HPDE6-E6E7 (cell line): ENCODE data around the gene TMEM123.

ENCODE experiments used
- DNase-seq: peaks from one replicate; pipeline ENCODE4 v3.0.0; 2011; ENCODE audit warnings: missing footprints; ENCODE audit errors: extremely low spot score

The TMEM123 gene

DNA sequence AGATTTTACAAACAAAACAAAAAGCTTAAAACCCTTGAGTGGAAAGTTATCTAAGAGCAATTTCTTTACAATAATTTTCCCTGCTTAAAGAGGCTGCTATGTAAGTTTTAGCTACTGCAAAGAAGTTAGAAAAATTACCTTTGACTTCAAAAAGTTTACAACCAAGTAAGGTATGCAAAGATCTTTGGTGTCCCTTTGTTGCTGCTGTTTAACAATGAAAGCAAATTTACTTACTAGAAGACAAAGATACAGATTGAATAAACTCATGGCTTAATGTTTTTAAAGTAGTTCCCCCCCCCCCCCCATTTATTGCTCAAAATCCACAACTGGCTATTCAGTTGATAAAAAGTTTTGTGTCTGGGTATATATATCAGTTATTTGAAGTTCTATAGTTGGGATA is 26.0 kb downstream of the TMEM123 start:
- DNase-seq = no peak

DNA sequence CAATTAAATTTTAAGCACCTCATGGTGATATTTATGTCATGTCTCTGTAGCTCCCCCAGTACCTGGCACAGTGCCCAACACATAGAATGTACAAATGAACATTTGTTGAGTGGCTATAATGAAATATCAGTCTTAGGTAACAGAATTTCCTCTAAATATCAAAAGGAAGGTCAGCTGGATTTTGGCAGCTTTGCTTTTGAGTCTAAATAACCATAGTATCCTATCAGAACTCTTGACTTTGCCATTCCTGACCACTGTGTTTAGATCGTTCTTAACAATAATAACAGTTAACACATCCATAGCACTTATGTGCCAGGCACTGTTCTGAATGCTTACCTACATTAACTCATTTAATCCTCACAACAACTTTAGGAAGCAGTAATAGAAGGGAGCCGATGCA is 26.6 kb downstream of the TMEM123 start:
- DNase-seq = no peak

DNA sequence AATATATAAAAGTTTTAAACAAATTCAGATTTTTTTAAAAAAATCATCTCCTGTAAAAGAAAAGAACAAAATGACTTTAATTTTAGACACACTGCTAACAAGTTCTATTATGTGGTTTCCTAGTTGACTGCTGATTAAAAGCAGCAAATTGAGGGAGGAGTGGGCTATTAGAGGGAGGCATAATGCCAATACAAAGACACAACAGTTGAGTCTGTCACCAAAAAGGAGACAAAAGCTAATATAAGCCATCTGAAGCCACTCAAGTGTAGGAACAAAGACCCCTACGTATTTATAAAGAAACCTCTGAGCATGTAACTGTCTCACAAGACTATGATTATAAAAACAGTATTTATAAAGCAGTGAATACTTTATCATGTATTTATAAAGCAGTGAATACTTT is 28.6 kb downstream of the TMEM123 start:
- no peak for DNase-seq

DNA sequence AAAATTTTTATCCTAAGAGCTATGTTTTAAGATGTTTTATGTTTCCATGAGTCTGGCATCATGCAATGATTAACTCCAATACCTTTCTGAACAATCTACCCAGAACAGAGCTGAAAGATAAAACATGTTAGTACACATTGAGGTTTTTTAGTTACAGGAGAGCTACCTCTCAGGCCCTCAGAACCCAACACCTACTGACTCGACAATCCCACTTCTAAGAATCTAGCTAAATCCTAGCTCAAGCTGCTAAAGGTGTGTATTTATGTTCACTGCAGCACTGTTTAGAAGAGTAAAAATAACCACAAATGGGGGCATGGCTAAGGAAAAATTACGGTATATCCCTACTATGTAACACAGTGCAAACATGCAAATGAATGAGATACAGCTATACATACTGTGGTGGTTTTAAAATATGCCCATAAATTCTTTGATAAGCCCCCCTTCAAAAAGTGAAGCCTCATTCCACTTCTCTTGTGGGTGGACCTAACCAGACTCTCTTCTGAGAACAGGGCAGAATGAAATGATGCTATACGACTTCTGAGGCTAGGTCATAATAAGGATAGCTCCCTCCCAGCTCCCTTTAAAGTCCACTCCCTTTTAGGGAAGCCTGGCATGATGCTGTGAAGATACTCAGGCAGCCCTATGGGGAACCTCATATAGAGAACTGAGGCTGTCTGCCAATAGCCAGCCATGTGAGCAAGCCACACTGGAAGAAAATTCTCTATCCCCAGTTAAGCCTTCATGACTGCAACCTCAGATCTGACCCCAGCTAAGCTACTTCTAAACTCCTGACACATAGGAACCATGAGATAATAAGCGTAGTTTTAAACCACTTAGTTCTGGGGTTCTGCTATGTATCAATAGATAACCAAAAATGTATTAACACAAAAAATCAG is 29.5 kb downstream of the TMEM123 start:
- no peak for DNase-seq

DNA sequence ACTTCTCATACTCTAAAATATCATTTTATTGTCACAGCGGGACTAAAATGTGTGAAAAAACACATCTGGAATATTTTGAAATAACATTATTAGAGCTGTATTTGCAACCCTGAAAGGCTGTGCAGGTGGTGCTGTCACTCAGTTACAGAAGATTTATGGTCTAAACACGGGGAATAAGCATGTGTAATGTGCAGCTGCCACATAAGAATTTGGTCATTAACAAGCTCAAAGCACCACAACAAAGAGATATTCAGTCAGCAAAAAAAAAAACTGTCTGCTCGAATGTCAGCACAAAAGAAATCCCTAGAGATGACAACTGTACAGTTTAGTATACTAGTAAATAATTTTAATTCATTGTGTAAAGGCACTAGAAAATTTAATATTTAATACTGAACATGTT is 31.3 kb downstream of the TMEM123 start:
- DNase-seq = no peak

DNA sequence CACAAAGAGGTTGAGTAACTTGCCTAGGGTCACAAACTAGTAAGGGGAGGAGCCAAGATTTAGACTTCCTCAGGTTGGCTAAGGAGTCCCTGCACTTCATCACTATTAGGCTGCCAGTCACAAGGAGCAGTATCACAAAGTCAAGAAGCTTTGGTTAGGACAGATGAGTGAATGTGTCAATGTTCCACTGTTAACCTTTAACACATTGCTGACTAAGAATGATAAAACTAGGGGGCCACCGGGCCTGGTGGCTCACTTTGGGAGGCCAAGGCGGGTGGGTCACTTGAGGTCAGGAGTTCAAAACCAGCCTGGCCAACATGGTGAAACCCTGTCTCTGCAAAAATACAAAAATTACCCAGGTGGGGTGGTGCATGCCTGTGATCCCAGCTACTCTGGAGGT is 32.0 kb downstream of the TMEM123 start:
- DNase-seq = no peak

DNA sequence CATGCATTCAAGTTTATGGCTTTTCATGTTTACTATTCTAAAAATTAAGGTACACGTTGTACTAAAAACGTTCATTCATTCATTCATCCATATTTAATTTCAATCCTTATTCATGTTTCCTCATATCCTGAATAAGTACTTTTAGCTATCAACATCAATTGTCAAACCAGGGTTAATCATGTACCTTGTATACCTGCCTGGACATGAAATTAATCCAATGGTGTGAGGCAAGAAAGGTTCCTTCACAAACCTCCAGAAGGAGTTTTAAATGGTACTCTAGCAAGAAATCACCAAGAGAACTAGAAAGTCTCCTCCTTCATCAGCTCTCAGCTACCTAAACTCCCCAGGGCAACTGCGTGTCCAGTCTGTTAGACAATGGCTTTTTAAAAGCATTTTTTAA is 33.4 kb downstream of the TMEM123 start:
- DNase-seq = peak; percentile 21

DNA sequence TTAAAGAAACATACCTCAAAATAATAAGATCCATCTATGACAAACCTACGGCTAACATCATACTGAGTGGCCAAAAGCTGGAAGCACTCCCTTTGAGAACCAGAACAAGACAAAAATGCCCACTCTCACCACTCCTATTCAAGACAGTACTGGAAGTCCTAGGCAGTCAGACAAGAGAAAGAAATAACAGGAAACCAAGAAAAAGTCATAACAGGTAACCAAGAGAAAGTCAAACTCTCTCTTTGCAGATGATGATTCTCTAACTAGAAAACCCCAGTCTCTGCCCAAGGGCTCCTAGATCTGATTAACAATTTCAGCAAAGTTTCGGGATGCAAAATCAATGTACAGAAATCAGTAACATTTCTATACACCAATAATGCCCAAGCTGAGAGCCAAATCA is 35.6 kb downstream of the TMEM123 start:
- DNase-seq = no peak

DNA sequence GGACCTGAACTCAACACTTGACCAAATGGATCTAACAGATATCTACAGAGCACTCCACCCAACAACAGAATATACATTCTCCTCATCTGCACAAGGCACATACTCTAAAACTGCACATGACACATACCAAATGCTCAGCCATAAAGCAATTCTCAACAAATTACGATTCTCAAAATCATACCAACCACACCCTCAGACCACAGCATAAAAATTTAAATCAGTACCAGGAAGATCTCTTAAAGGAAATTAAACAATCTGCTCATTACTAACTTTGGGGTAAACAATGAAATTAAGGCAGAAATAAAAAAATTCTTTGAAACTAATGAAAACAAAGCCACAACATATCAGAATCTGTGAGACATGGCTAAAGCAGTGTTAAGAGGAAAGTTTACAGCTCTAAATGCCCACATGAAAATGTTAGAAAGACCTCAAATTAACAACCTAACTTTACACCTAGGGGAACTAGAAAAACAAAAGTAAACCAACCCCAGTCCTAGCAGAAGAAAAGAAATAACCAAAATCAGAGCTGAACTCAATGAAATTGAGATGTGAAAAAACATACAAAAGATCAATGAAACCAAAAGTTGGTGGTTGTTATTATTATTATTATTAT is 37.2 kb downstream of the TMEM123 start:
- DNase-seq = no peak

DNA sequence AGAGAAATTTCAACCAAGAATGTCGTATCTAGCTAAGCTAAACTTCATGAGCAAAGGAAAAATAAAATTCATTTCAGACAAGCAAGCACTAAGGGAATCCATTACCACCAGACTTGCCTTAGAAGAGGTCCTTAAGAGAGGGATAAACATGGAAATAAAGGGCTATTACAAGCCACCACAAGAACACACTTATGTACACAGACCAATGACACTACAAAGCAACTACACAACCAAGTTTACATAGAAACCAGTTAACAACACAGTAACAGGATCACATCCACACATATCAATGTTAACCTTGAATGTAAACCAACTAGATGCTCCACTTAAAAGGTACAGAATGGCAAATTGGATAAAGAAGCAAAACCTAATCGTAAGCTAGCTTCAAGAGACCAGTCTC is 38.0 kb downstream of the TMEM123 start:
- no peak for DNase-seq

DNA sequence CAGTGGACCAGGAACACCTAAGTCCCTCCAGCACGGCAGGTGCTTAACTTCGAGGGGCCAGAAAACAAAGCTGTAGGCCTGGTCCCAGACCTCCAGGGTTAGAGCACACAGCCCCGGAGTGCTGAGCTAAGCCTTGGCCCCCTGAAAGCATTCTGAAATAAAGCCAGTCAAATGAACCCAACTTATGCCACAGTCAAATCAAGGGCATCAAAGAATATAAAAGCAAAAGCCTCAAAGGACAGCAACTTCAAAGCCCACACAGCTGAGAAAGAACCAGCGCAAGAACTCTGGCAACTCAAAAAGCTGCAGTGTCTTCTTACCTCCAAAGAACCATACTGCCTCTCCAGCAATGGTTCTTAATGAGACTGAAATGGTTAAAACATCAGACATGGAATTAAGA is 39.1 kb downstream of the TMEM123 start:
- no peak for DNase-seq

DNA sequence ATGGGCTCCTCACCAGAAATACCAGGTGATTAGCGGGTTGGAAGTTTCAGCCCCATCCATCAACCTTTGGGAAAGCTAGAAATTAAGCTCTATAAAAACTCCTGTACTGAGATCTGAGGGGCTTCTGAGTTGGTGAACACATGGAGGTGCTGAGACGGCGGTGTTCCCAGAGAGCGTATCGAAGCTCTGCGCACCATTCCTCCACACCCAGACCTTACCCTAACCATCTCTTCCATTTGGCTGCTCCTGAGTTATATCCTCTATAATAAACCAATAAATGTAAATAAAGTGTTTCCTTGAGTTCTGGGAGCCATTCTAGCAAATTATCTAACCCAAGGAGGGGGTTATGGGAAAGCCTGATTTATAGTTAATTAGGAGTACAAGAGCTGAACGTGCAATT is 41.4 kb downstream of the TMEM123 start:
- no peak for DNase-seq

DNA sequence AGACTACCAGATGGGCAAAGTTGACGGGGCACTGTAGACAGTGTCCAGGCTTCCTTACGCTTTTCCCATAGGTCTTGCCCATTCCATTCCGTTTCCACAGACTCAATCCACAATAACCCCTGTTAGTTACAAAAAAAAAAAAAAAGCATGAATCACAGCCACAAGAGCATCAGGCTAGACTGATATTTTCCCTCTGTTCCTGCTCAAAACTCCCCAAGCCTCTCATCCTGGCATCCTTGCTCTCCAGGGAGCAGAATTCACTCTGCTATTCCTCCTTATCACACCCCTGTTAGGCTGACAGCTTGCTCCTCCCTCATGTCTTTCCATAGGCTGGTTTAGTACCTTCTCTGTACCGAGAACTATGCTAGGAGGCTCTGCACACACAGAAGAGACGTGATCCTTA is 42.2 kb downstream of the TMEM123 start:
- DNase-seq = no peak

DNA sequence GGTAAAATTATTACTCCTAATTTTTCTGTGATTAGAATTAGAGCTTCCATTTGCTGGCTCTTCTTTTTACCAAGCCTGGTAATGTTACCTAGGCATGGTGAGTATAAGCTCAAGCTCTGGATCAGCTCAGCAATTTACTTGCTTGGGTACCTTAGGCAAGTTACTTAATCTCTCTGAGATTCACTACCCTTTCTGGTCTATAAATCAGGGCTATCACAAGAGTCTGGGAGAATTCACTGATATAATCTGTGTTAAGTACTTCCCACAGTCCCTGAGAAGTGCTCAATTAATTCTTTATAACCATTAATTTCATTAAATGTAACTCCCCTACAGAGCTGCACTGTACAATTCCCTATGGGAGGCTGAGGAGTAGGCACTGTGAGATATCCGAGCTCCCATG is 44.2 kb downstream of the TMEM123 start:
- DNase-seq = no peak

DNA sequence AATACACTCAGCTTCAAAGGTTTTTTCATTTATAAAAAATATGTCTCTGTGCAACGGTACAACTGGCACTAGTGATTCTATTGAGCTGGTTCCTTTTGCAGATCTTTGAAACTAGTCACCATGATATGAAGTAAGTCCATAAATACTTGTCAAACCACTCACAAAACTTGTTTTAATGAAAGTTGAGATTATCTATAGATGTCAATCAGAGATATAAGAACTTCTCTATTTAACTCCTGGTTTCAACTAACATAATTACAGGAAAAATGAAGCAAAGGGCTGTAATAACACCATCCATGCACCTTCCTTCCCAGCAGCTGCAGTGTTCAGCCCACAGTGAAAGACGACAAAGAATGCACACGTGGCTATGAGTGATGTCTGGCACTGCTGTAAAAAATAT is 44.7 kb downstream of the TMEM123 start:
- no peak for DNase-seq

DNA sequence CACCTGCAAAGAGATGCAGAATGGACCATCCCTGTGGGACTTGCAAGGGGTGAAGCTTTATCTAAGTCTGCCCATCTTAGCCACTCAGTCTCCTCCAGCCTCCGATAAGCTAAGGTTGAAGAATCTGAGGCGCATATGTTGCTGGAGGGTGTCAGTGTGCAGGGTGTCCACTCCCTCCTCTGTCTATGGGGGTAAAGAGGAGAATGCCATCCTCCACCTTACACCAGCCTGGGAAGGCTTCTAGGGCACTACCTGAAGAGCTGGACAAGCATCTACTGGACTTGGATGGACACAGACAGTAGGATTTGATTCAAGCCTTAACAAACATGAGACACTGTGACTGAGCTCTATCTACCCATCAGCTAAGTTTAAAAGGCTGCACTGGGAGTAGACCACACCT is 46.5 kb downstream of the TMEM123 start:
- no peak for DNase-seq

DNA sequence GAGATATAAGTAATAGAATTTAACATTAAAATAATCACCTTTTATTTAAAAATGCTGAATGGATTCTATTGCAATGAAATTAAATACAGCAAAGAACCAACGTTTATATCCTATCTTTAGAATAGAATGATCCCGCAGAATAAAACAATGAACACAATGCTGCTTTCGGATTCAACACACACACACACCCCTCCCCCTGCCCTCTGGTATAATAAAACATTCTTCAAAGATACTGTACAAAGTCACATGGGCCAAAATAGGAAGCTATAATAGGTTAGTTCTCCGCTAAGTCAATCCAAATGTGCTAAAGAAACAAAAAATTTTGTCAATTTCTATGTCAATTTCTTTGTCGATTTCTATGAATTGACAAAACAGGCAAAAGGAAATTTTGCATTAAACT is 47.1 kb downstream of the TMEM123 start:
- DNase-seq = no peak

DNA sequence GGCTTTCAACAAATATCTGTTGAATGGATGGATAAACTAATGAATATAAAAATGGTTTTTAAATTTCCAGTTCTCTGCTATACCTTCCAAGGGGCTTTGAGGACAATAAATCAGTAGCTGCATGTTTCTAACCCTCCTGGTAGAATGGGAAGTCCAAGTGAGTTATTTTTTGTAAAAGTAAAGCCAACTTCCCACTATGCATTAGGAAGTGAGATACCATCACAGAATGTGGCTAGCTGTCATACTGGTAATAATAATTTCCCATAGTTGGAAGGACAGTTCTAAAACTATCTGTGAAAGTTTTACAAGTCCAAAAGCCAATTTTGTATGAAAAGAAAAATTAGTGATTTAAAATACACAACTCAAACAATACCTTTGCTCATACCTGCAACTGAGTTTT is 50.0 kb downstream of the TMEM123 start:
- no peak for DNase-seq

DNA sequence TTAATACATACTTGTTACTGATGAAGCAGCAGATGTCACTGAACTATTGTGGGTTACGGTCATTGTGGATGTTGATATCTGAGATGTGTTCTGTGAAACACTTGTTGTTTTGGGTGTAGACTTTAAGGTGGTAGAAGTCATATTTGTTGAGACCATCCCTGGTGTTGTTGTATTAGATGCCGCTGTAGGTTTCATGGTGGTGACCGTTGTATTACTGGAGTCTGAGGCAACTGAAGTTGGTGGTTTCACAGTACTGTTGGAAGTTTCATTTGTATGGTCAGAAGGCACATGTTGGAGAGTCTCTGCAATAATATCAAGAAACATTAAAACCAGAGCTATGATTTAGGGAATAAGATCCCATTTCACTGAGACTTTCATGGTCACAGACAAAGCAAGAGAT is 50.7 kb downstream of the TMEM123 start:
- DNase-seq = no peak

DNA sequence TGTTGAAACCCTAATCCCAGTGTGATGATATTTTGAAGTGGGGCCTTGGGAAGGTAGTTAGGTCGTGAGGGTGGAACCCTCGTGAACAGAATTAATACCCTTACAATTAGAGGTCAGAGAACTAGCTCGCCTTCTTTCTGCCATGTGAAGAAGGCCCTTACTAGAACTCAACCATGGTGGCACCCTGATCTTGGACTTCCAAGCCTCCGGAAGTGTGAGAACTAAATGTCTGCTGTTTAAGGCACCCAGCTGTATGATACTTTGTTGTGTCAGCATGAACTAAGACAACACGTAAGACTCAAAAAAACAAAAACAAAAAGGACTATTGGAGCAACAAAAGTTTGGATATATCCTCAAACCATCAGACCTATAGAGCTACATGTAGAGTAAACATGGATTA is 52.0 kb downstream of the TMEM123 start:
- DNase-seq = no peak

DNA sequence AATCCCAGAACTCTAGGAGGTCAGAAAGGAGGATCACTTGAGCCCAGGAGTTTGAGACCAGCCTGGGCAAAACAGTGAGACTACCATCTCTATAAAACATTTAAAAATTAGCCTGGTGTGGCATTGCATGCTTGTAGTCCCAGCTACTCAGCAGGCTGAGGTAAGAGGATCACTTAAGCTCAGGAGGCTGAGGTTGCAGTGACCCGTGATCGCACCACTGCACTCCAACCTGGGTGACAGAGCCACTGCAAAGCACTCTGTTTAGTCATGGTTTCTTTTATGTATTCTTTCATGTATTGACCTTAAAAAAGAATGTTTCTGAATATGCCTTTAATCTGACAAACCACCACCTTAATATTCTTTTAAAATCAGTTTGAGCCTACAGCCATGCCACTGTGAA is 53.4 kb downstream of the TMEM123 start:
- DNase-seq = no peak

DNA sequence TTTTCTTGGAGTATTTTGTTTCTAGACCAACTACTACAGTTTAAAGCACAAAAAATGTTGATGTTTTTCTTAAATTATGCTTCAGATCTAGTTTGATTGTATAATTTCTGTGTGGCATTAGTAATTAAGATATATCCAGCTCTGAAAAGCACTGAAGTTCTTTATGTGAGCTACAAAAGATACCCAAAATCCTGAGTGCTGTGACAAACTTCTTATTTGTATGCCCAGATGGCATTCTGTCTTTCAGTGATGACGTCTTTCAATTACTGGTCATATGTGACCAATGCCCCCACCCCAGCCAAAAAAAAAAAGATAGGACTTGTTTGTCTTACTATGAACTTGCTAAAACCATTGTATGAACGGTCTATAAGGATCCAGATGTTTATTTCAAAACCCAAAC is 54.3 kb downstream of the TMEM123 start:
- no peak for DNase-seq

DNA sequence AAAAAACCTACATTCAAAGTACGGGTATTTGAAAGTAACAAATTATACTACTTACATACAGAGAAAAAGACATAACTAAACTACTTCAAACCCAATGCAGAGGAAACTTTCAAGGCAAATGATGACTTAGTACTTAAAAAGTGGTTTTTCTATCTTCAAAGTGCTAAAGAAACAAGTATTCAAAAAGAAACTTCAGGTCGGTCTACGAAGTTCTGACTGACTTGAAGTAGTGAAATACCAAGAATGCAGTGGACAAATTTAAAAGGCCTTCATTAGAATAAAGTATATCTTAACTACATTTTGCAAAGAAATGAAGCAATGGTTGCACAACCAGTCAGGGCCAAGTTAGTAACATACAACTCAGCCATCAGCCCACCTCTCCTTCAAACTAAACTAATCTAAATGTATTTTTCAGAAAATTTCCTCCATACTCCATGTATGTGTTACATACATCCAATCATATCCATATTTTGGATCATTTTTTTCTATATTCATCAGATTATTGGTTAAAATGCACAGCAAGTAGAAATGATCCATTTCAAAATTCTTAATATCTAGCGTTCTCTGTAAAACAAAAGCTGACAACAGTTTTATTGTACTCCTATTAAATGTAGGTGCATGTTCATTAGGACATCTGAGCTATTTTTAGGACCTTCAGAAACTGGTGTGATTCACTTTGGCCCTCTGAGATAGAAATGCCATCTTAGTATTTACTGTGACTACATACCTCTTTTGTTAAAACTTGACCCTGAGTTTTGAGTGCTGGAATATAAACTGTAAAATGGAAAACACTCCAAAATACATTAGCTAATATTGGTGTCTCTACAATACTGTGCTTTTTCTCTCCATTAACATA is 55.6 kb downstream of the TMEM123 start:
- DNase-seq = no peak
